NCI-H82 (cell line): ENCODE measurements around the gene SLC25A48.
"Not testable (repeated sequence)": the region's sequence is repeated elsewhere in the genome, so short reads cannot be mapped to it uniquely, and the experiment has no call there.

Source experiments
- DNase-seq: peaks from one replicate; lab custom pipeline; 2025; lab: John Stamatoyannopoulos, UW

Gene SLC25A48

GRCh38 chr5:135857630-135858311, 23.3 kb downstream of the SLC25A48 start:
- DNase-seq = no peak

DNA sequence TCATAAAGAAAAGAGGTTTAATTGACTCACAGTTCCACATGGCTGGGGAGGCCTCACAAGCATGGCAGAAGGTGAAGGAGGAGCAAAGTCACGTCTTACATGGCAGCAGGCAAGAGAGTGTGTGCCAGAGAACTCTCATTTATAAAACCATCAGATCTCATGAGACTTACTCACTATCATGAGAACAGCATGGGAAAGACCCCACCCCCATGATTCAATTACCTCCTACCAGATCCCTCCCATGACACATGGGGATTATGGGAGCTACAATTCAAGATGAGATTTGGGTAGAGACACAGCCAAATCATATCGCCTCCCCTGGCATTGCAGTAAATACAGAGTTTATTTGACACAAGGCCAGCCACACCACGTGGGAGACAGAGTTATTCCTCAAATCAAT, 24.7 kb downstream of the SLC25A48 start:
- DNase-seq = not testable (repeated sequence)

GRCh38 chr5:135859641-135860040, 25.2 kb downstream of the SLC25A48 start:
- DNase-seq = no peak

GRCh38 chr5:135861641-135862040, 27.2 kb downstream of the SLC25A48 start:
- no peak for DNase-seq

- DNase-seq = no peak
These were observed 27.6 kb downstream of the SLC25A48 start for GRCh38 chr5:135862086-135862485.

DNA sequence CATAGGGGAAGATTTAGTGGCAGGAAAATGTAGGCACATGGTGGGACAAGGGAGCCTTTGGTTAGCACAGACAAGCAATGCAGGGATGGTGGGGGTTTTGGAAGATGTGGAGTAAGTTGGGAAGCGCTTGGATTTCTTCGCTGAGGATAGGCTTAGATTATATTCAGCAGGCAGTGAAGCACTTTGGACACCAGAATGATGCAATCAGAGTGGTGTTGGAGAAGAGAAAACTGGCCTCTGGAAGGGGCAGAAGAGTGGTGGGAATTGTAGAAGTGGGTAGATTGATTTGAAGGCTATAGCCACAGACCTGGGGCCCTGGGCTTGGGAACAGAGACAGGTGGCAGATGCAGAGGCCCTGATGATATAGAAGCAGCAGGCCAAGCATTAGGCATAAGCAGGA, 28.3 kb downstream of the SLC25A48 start:
- DNase-seq = no peak

- DNase-seq = no peak
These were observed 30.3 kb downstream of the SLC25A48 start for GRCh38 chr5:135864503-135865435.

DNA sequence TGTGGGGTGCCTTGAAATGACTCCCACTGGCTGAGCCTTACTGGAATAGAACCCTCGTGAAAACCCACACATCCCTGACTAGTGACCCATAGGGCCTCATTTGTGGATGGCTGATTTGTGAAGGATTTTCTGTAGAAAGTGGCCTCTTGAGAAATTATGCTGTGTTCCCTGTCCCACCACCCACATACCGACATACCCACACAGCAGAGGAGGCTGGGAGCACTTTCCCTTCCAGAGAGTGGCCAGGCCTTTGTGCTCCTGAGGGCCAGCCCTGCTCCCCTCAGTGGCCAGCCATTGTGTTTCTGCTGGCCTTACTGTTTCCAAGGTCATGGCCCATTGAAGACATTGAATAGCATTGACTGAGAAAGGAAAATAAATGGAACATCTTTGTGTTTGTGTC, 31.6 kb downstream of the SLC25A48 start:
- DNase-seq = no peak

DNA sequence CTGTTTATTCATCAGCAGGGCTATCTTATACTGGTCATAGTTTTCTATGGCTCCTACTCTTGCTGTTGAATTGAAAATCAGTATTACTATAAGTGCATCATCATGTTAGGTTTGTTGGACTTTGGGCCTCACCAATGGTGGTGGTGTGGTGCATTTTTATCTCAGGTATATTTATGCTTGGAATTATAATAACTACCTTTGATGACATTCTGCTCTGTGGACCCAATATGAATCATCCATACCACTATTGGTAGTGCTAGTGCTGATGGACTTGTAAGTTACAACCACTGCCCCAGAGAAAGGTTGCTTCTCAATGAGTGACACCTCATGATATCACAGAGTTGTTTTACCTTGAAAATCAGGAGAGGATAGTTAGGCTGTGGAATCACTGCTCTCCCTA, 33.1 kb downstream of the SLC25A48 start:
- no peak for DNase-seq

GRCh38 chr5:135868681-135869080, 34.2 kb downstream of the SLC25A48 start:
- DNase-seq = no peak

- DNase-seq = no peak
These were observed 34.8 kb downstream of the SLC25A48 start for GRCh38 chr5:135869276-135869675.

GRCh38 chr5:135869935-135870334, 35.5 kb downstream of the SLC25A48 start:
- no peak for DNase-seq

DNA sequence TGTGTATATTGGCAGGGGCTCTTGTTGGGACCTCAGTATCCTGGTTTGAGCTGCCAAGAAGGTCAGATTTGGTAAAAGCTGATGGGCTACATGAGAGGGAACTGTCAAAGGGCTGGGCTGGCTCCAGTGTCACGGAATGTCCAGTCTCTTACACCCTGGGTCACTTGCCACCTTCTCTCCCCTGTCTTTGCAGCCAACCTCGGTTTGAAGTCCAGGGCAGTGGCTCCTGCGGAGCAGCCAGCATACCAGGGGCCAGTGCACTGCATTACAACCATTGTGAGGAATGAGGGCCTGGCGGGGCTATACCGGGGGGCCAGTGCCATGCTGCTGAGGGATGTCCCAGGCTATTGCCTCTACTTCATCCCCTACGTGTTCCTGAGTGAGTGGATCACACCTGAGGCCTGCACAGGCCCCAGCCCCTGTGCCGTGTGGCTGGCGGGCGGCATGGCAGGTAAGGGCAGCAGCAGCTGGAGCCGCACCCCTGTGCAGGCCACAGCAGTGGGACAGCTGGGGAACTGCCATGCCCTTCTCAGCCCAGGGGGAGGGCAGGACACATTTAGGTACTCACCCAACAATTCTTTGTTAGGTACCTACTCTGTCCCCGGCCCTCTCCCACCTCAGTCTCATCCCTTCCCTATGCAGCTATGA, 36.9 kb downstream of the SLC25A48 start:
- no peak for DNase-seq

- DNase-seq = peak; percentile 7
These were observed 39.4 kb downstream of the SLC25A48 start for GRCh38 chr5:135873831-135874230.

DNA sequence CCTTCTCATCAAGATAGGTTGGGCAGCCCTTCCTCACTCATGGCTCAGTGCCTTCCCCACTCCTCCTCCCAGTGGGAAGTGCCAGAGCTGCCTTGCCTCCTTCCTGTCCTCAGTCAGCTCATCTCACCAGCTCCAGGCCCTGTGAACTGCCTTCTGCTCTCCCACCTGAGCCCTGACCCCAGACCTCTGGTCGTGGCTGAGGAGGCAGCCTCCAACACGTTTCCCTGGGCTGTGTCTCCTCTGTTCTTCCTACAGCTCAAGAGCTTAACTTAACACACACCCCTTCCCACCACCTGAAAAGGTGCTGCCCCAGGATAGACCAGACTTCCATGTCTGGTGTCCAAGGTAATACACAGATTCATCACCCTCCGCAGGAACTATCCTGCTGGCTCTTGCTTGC, 40.0 kb downstream of the SLC25A48 start:
- DNase-seq = no peak

DNA sequence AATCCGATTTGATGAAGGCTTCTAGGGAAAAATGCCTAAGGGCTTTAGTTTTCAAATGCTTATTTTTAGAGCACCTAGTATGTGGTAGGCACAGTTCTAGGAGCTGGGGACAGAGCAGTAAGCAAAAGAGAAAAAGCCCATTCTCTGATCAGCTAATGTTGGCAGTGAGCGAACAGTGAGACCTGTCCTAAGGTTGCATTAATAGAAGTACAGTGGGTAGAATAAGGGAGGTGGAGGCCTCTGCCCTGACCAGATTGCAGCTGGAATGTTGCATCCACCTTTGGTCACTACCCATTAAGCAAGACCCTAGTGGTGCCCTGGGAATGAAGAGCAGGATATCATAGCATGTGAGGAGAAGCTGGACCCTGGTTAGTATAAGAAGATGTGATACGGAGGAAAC, 41.1 kb downstream of the SLC25A48 start:
- no peak for DNase-seq

GRCh38 chr5:135876146-135876545, 41.7 kb downstream of the SLC25A48 start:
- no peak for DNase-seq

GRCh38 chr5:135877570-135878155, 43.2 kb downstream of the SLC25A48 start:
- no peak for DNase-seq

GRCh38 chr5:135878156-135878620, 43.7 kb downstream of the SLC25A48 start:
- DNase-seq = no peak

DNA sequence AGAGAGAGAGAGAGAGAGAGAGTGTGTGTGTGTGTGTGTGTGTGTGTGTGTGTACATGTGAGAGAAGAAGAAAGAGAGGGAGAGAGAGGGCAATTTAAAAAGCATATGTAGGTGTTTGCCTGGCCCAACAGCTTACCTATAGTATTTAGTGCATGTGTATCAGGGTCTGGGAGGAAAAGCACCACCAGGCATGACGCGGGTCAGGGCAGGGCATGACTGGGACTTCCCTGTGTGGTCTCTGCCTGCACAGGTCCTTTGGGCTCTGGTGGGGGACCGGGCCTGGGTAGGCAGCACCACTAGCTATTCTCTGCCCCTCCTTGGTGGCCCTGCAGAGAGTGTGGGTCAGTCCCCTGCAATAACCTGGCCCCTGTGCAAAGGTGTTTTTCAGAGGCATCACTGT, 45.1 kb downstream of the SLC25A48 start:
- no peak for DNase-seq

GRCh38 chr5:135880278-135880677, 45.8 kb downstream of the SLC25A48 start:
- DNase-seq = peak; percentile 25

- no peak for DNase-seq
These were observed 46.3 kb downstream of the SLC25A48 start for GRCh38 chr5:135880801-135881200.
